Nephron progenitor cell (in vitro differentiated cells): ENCODE results near the gene UNK.

ENCODE experiments used
- DNase-seq: peaks from one replicate; pipeline ENCODE4 v3.0.0; 2021
- H3K27ac Mint-ChIP-seq: 2 replicates; pipeline ENCODE4 v1.8.0; 2021; ENCODE audit warnings: mild to moderate bottlenecking, moderate library complexity, mixed read lengths
- H3K27me3 Mint-ChIP-seq: 2 replicates; pipeline ENCODE4 v1.8.0; 2021; ENCODE audit warnings: mild to moderate bottlenecking, low read depth, mixed read lengths; ENCODE audit not compliant: poor library complexity
- H3K36me3 Mint-ChIP-seq: 2 replicates; pipeline ENCODE4 v1.8.0; 2021; ENCODE audit warnings: low read depth, mixed read lengths
- H3K4me1 Mint-ChIP-seq: 2 replicates; pipeline ENCODE4 v1.8.0; 2021; ENCODE audit warnings: mixed read lengths
- H3K4me3 Mint-ChIP-seq: 2 replicates; pipeline ENCODE4 v1.8.0; 2021; ENCODE audit warnings: mild to moderate bottlenecking, moderate library complexity, mixed read lengths
- H3K9me3 Mint-ChIP-seq: 2 replicates; pipeline ENCODE4 v1.8.0; 2021; ENCODE audit warnings: mild to moderate bottlenecking, moderate library complexity, mixed read lengths
- CTCF ChIP-seq: fragments of 200-600 bp; sonication (generic); IDR thresholded peaks from 2 replicates; pipeline ENCODE4 v1.5.0; 2021; ENCODE audit warnings: antibody characterized with exemption

UNK gene

GRCh38 chr17:75830164-75831031, 45.8 kb downstream of the UNK start:
- Mint-ChIP-seq H3K27me3 (no peaks in the 10 kb centered on the region), H3K36me3 (no peaks in the 10 kb centered on the region), H3K9me3 (no peaks in the 10 kb centered on the region), H3K4me3 (no peak overlapping the region), H3K27ac (no peak overlapping the region), H3K4me1 (peaks cover 38% of the 10 kb centered on the region)
- peak; percentile 53 for TF ChIP-seq CTCF
- peak; percentile 66 for DNase-seq

GRCh38 chr17:75831032-75831571, 46.5 kb downstream of the UNK start:
- no peaks in the 10 kb centered on the region for H3K36me3 Mint-ChIP-seq
- H3K4me1 Mint-ChIP-seq: peaks cover 38% of the 10 kb centered on the region
- DNase-seq: no peak
- H3K27me3 Mint-ChIP-seq: no peaks in the 10 kb centered on the region
- TF ChIP-seq CTCF: no peak
- H3K9me3 Mint-ChIP-seq: no peaks in the 10 kb centered on the region
- H3K27ac Mint-ChIP-seq: no peak overlapping the region
- no peak overlapping the region for H3K4me3 Mint-ChIP-seq

- H3K27ac Mint-ChIP-seq: no peak overlapping the region
- TF ChIP-seq CTCF: no peak
- H3K4me3 Mint-ChIP-seq: peak overlapping the region; percentile 55
Observed at GRCh38 chr17:75832164-75832651, 47.6 kb downstream of the UNK start.

GRCh38 chr17:75832652-75833400, 48.2 kb downstream of the UNK start:
- no peak for TF ChIP-seq CTCF
- H3K4me3 Mint-ChIP-seq: peak overlapping the region; percentile 55
- peaks cover 39% of the 10 kb centered on the region for H3K4me1 Mint-ChIP-seq
- peak overlapping the region; percentile 8 for H3K27ac Mint-ChIP-seq
- H3K36me3 Mint-ChIP-seq: no peaks in the 10 kb centered on the region
- no peaks in the 10 kb centered on the region for H3K27me3 Mint-ChIP-seq
- no peak for DNase-seq
- no peaks in the 10 kb centered on the region for H3K9me3 Mint-ChIP-seq

More at GRCh38 chr17:75832164-75832651, 47.6 kb downstream of the UNK start:
- Mint-ChIP-seq H3K27me3 (no peaks in the 10 kb centered on the region), H3K9me3 (no peaks in the 10 kb centered on the region), H3K4me1 (peaks cover 40% of the 10 kb centered on the region), H3K36me3 (no peaks in the 10 kb centered on the region)
- DNase-seq: no peak

- no peak for DNase-seq
- no peak for TF ChIP-seq CTCF
- Mint-ChIP-seq H3K27ac (no peak overlapping the region), H3K36me3 (no peaks in the 10 kb centered on the region), H3K27me3 (peaks cover under 1% of the 10 kb centered on the region), H3K4me1 (peaks cover 38% of the 10 kb centered on the region), H3K9me3 (no peaks in the 10 kb centered on the region), H3K4me3 (no peak overlapping the region)
Observed at GRCh38 chr17:75834279-75834920, 49.8 kb downstream of the UNK start.
